ENCODE results near the gene SLC9A5.
A peak's percentile ranks its signal among the peaks of the same experiment; 100 is the strongest.

Gene SLC9A5

GRCh38 chr16:67235816-67236562 lies 12.8 kb upstream of the SLC9A5 start:
- H3K4me3 ChIP-seq (ENCODE audit: low read depth, low read length), result no peak overlapping the region
- no peak for DNase-seq (ENCODE audit: low read depth)

DNA sequence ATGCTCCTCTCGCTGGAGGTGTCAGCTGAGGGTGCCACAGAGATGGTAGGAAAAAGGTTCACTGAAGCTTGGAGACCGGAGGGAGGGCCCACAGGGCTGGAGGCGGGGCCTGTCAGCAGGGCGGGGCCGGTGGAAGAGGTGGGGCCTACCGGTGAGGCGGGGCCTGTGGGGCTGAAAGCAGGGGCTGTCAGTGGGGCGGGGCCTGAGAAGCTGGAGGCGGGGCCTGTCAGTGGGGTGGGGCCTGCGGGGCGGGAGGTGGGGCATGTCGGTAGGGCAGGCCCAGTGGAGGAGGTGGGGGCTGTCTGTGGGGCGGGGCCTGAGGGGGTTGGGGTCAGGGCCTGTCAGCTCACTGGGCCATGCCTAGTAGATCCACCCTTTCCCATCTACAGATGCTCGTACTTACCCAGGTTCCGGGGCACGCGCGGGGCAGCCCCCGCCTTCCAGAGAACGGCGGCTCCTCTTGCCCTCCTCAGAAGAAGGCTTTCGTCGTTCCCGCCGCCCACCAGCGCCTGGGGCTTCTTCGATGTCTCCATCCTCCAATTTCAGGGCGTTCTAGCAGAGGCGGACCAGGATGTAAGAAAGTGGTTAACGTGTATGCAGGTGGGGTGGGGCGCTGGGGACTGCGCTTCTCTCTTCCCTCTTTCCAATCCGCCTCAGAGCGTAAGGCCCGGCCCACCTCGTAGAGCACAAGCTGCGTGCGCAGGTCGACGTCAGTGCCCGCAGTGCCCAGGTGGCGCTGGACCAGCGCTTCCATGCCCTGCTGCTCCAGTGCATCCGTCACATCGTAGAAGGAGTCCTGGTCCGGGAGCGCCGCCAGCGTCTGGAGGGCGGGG lies 12.0 kb upstream of the SLC9A5 start:
- DNase-seq (ENCODE audit: low read depth), result peak; percentile 81

More at GRCh38 chr16:67235816-67236562, 12.8 kb upstream of the SLC9A5 start:
- no peak for TF ChIP-seq CTCF (IDR thresholded peaks at IDR 0.05; ENCODE audit: insufficient read depth, low read depth, low read length, missing control alignments)

GRCh38 chr16:67237396-67238277 lies 11.1 kb upstream of the SLC9A5 start:
- no peak for DNase-seq (ENCODE audit: low read depth)
- H3K4me3 ChIP-seq (ENCODE audit: low read depth, low read length), result no peak overlapping the region
- TF ChIP-seq CTCF (IDR thresholded peaks at IDR 0.05; ENCODE audit: insufficient read depth, low read depth, low read length, missing control alignments), result no peak

More for the DNA sequence above, 12.0 kb upstream of the SLC9A5 start:
- no peak for TF ChIP-seq CTCF (IDR thresholded peaks at IDR 0.05; ENCODE audit: insufficient read depth, low read depth, low read length, missing control alignments)
- no peak overlapping the region for H3K4me3 ChIP-seq (ENCODE audit: low read depth, low read length)

GRCh38 chr16:67238278-67238575 lies 10.6 kb upstream of the SLC9A5 start:
- DNase-seq (ENCODE audit: low read depth), result no peak
- TF ChIP-seq CTCF (IDR thresholded peaks at IDR 0.05; ENCODE audit: insufficient read depth, low read depth, low read length, missing control alignments), result no peak
- no peak overlapping the region for H3K4me3 ChIP-seq (ENCODE audit: low read depth, low read length)

DNA sequence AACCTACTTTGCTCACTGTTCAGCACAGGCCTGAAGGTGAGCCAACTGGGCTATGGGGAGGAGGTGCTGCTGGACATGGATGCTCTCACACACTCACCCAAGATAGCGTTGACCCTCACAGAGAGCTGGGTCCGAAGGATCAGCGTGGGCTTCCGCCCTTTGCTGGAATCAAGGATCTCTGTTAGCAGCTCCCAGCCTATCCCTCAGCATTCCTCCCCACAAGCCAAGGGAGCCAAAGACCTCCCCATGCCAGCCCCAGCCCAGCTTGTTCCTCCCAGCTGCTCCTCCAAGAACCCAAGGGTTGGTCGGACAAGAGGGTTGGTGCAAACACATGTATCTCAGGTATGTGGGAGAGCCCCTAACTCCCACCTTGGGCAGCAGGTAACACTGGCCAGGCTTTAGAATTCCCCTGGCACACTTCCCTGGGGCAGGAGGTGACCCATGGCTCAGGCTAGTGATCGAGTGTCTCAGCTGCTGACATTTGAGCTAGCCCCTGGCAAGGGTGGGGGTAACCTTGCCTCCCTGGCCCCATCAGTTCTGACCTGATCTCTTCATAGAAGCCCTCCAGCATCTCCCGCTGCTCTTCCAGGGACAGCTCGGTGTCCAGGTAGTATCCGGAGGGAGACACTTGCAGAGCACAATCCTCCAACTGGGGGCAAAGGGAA lies 9.8 kb upstream of the SLC9A5 start:
- no peak overlapping the region for H3K4me3 ChIP-seq (ENCODE audit: low read depth, low read length)
- TF ChIP-seq CTCF (IDR thresholded peaks at IDR 0.05; ENCODE audit: insufficient read depth, low read depth, low read length, missing control alignments), result no peak
- DNase-seq (ENCODE audit: low read depth), result no peak

DNA sequence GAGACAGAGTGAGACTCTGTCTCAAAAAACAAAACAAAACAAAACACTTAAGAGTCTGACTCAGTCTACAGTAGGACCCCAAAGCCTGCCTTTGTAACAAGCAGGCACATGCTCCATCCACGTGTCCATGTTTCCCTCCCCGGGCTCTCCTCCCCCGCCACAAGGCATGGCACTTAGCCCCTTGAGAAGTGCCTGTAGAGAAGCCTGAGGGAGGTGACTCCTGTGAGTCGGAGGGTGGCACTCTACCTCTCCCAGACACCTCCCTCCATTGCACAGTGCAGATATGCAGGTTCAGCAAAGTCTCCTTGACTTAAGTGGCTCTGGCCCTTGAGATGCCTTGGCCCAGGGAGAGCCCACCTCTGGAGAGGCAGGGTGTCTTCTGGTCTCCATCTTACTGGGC lies 8.3 kb upstream of the SLC9A5 start:
- no peak for DNase-seq (ENCODE audit: low read depth)
- no peak for TF ChIP-seq CTCF (IDR thresholded peaks at IDR 0.05; ENCODE audit: insufficient read depth, low read depth, low read length, missing control alignments)
- H3K4me3 ChIP-seq (ENCODE audit: low read depth, low read length), result no peak overlapping the region
